ENCODE results near the gene FGF2. TPM values are rescaled to one million over a fixed set of nuclear protein-coding genes. Genes with fewer than 3 reads are reported as not detected.

FGF2 gene
- total RNA-seq, 1 experiment from 2014 or later = 33.7 TPM

DNA sequence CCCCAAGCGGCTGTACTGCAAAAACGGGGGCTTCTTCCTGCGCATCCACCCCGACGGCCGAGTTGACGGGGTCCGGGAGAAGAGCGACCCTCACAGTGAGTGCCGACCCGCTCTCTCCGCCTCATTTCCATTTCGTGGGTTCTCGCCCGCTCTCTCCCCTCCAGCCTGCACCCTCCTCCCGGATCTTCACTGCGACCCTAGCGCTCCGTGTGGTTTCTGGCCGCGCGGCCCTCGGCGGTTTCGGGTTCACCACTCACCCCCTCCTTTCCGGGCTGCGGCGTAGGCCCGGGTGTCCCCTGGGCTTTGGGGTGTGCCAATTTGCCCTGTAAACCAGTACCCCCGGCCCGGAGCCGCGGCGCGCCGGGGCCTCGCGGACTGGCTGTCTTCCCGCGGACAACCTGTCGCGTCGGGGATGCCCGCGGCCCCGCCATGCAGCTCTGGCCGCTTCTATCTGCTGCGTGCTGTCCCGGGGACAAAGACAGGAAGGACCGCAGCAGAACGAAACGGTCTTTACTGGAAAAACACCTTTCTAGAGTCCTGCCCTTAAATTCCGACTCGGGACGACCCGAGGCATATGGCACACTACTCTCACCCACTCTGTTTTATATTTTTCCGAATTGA, 737 bp downstream of the FGF2 start:
- CTCF ChIA-PET = interaction anchor here (0.7 to 1.1 kb wide), 2 partner anchors 69 to 87 kb away, joined by 3 to 4 read pairs; no protein-coding TSS in a partner anchor
- Mint-ChIP-seq H3K9me3 (ENCODE audit: low read depth, unreplicated experiment) (no peaks in the 10 kb centered on the region), H3K4me3 (ENCODE audit: low read depth, unreplicated experiment) (peak overlapping the region; percentile 91), H3K27ac (ENCODE audit: unreplicated experiment) (peak overlapping the region; percentile 89), H3K27me3 (ENCODE audit: unreplicated experiment) (no peaks in the 10 kb centered on the region), H3K4me1 (ENCODE audit: low read depth, unreplicated experiment) (peaks cover 45% of the 10 kb centered on the region), H3K36me3 (ENCODE audit: insufficient read depth, unreplicated experiment) (peaks cover 31% of the 10 kb centered on the region)
- intact Hi-C loops (cut with micrococcal nuclease; ENCODE audit: unreplicated experiment) = loop anchor here (5.0 kb wide), 2 partner anchors 45 to 85 kb away; no protein-coding TSS in a partner anchor
- TF ChIP-seq, protein P1, sequence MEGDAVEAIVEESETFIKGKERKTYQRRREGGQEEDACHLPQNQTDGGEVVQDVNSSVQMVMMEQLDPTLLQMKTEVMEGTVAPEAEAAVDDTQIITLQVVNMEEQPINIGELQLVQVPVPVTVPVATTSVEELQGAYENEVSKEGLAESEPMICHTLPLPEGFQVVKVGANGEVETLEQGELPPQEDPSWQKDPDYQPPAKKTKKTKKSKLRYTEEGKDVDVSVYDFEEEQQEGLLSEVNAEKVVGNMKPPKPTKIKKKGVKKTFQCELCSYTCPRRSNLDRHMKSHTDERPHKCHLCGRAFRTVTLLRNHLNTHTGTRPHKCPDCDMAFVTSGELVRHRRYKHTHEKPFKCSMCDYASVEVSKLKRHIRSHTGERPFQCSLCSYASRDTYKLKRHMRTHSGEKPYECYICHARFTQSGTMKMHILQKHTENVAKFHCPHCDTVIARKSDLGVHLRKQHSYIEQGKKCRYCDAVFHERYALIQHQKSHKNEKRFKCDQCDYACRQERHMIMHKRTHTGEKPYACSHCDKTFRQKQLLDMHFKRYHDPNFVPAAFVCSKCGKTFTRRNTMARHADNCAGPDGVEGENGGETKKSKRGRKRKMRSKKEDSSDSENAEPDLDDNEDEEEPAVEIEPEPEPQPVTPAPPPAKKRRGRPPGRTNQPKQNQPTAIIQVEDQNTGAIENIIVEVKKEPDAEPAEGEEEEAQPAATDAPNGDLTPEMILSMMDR (IDR thresholded peaks at IDR 0.05; ENCODE audit: unreplicated experiment) = no peak
- BruUV-seq (replicated peaks) = TSS peak; percentile 97
- DNase-seq = peak; percentile 25

GRCh38 chr4:122827879-122828601, 1.4 kb downstream of the FGF2 start:
- H3K4me3 Mint-ChIP-seq (ENCODE audit: low read depth, unreplicated experiment) = peak overlapping the region; percentile 91
- CTCF ChIA-PET = interaction anchor here (0.7 to 1.1 kb wide), 2 partner anchors 70 to 86 kb away, joined by 3 to 4 read pairs; no protein-coding TSS in a partner anchor
- no peaks in the 10 kb centered on the region for H3K27me3 Mint-ChIP-seq (ENCODE audit: unreplicated experiment)
- peak overlapping the region; percentile 89 for H3K27ac Mint-ChIP-seq (ENCODE audit: unreplicated experiment)
- H3K36me3 Mint-ChIP-seq (ENCODE audit: insufficient read depth, unreplicated experiment) = peaks cover 31% of the 10 kb centered on the region
- peak; percentile 18 for DNase-seq
- TF ChIP-seq, protein P1 (IDR thresholded peaks at IDR 0.05; ENCODE audit: unreplicated experiment) = no peak
- peaks cover 51% of the 10 kb centered on the region for H3K4me1 Mint-ChIP-seq (ENCODE audit: low read depth, unreplicated experiment)
- no peaks in the 10 kb centered on the region for H3K9me3 Mint-ChIP-seq (ENCODE audit: low read depth, unreplicated experiment)
- intact Hi-C loops (cut with micrococcal nuclease; ENCODE audit: unreplicated experiment) = loop anchor here (5.0 kb wide), 2 partner anchors 46 to 84 kb away; no protein-coding TSS in a partner anchor
- TSS peak; percentile 59 for BruUV-seq (replicated peaks)

- H3K4me3 Mint-ChIP-seq (ENCODE audit: low read depth, unreplicated experiment) = peak overlapping the region; percentile 16
- no peak overlapping the region for H3K27ac Mint-ChIP-seq (ENCODE audit: unreplicated experiment)
- intact Hi-C loops (cut with micrococcal nuclease; ENCODE audit: unreplicated experiment) = loop anchor here (5.0 to 10.0 kb wide), 2 partner anchors 63 to 64 kb away; no protein-coding TSS in a partner anchor
- H3K36me3 Mint-ChIP-seq (ENCODE audit: insufficient read depth, unreplicated experiment) = peaks cover 31% of the 10 kb centered on the region
- no TSS peak for BruUV-seq (replicated peaks)
- TF ChIP-seq, protein P1 (IDR thresholded peaks at IDR 0.05; ENCODE audit: unreplicated experiment) = no peak
- no peaks in the 10 kb centered on the region for H3K27me3 Mint-ChIP-seq (ENCODE audit: unreplicated experiment)
- no peaks in the 10 kb centered on the region for H3K9me3 Mint-ChIP-seq (ENCODE audit: low read depth, unreplicated experiment)
- no peak for DNase-seq
- CTCF ChIA-PET = no interaction called here
- H3K4me1 Mint-ChIP-seq (ENCODE audit: low read depth, unreplicated experiment) = peaks cover 45% of the 10 kb centered on the region
Measured at GRCh38 chr4:122830426-122831095, 3.9 kb downstream of the FGF2 start.

GRCh38 chr4:122831515-122832196, 5.0 kb downstream of the FGF2 start:
- Mint-ChIP-seq H3K27ac (ENCODE audit: unreplicated experiment) (peak overlapping the region; percentile 19), H3K27me3 (ENCODE audit: unreplicated experiment) (no peaks in the 10 kb centered on the region), H3K4me1 (ENCODE audit: low read depth, unreplicated experiment) (peaks cover 37% of the 10 kb centered on the region), H3K4me3 (ENCODE audit: low read depth, unreplicated experiment) (peak overlapping the region; percentile 16), H3K36me3 (ENCODE audit: insufficient read depth, unreplicated experiment) (peaks cover 22% of the 10 kb centered on the region), H3K9me3 (ENCODE audit: low read depth, unreplicated experiment) (no peaks in the 10 kb centered on the region)
- intact Hi-C loops (cut with micrococcal nuclease; ENCODE audit: unreplicated experiment) = loop anchor here (5.0 to 10.0 kb wide), 2 partner anchors 63 to 64 kb away; no protein-coding TSS in a partner anchor
- TF ChIP-seq, protein P1 (IDR thresholded peaks at IDR 0.05; ENCODE audit: unreplicated experiment) = no peak
- no peak for DNase-seq
- CTCF ChIA-PET = interaction anchor here (1.0 kb wide), 1 partner anchor 74 kb away, joined by 3 read pairs; no protein-coding TSS in a partner anchor
- BruUV-seq (replicated peaks) = no TSS peak
